AG09319 (cell line): ENCODE measurements around the gene PLA2G2C.

Experiments
- DNase-seq: peaks from one replicate; pipeline ENCODE4 v3.0.0-alpha.2; 2010; ENCODE audit warnings: low read depth; ENCODE audit errors: extremely low read depth
- CTCF ChIP-seq: IDR thresholded peaks from 2 replicates; pipeline ENCODE4 v1.5.1; 2011; ENCODE audit warnings: low read depth, mild to moderate bottlenecking, inconsistent platforms, low read length, moderate library complexity

PLA2G2C gene

GRCh38 chr1:20194757-20195461 lies 8.6 kb upstream of the PLA2G2C start:
- peak; percentile 86 for TF ChIP-seq CTCF
- DNase-seq = no peak

GRCh38 chr1:20194224-20194623 lies 7.9 kb upstream of the PLA2G2C start:
- no peak for TF ChIP-seq CTCF
- no peak for DNase-seq

- TF ChIP-seq CTCF = no peak
- DNase-seq = no peak
These were observed 6.6 kb upstream of the PLA2G2C start for GRCh38 chr1:20192871-20193411.

- TF ChIP-seq CTCF = no peak
- no peak for DNase-seq
These were observed 6.0 kb upstream of the PLA2G2C start for GRCh38 chr1:20192364-20192763.

- no peak for TF ChIP-seq CTCF
- no peak for DNase-seq
These were observed 5.0 kb upstream of the PLA2G2C start for GRCh38 chr1:20191266-20191825.

GRCh38 chr1:20190256-20191160 lies 4.2 kb upstream of the PLA2G2C start:
- DNase-seq = no peak
- no peak for TF ChIP-seq CTCF

GRCh38 chr1:20189664-20190063 lies 3.3 kb upstream of the PLA2G2C start:
- no peak for DNase-seq
- no peak for TF ChIP-seq CTCF
